K562 (cell line): ENCODE results near the gene SEPHS2. TPM values are rescaled to one million over a fixed set of nuclear protein-coding genes. Genes with fewer than 3 reads are reported as not detected.
A peak's percentile ranks its signal among the peaks of the same experiment; 100 is the strongest.

ENCODE experiments used
- CSDE1 ChIP-seq, 2 experiments: fragments of 450-650 bp; IDR thresholded peaks; 2 replicates each; pipeline ENCODE4 v1.6.1; 2016; ENCODE audit warnings: mild to moderate bottlenecking in 1 of 2
- ESRRB ChIP-seq: fragments of 250-450 bp; sonication (Bioruptor Pico); IDR thresholded peaks from 2 replicates; pipeline ENCODE4 v1.5.0; 2020; ENCODE audit warnings: mild to moderate bottlenecking, moderate library complexity, borderline replicate concordance
- KLF13 ChIP-seq: fragments of 450-650 bp; IDR thresholded peaks from 2 replicates; pipeline ENCODE4 v1.6.1; 2016; ENCODE audit warnings: missing genetic modification characterization, low read depth, mild to moderate bottlenecking, missing compliant biosample characterization, moderate library complexity, borderline replicate concordance
- WHSC1 ChIP-seq: IDR thresholded peaks from one replicate; pipeline ENCODE4 v1.6.1; 2012; ENCODE audit warnings: low read length, control low read depth, inconsistent platforms
- ZFP1 ChIP-seq: fragments of 450-650 bp; formaldehyde crosslinking; IDR thresholded peaks from 2 replicates; pipeline ENCODE4 v1.4.0; 2020; ENCODE audit warnings: mild to moderate bottlenecking, mixed read lengths
- polyA plus RNA-seq, 8 experiments: library from polyadenylated mRNA; depleted of rRNA in 4 of 8; stranded (reverse) in 5 of 8; unstranded in 3 of 8; fragments of >200 nt; fragmentation: Nextera tagmentation in 2 of 8; fragmentation: Illumina TruSeq in 1 of 8; extraction: Ambion mirVana in 2 of 8; extraction: Trizol in 1 of 8; gene quantifications; 2 replicates each; pipeline versions ENCODE4 v1.2.1 to v1.2.3, GENCODE V29; 2011 to 2014; ENCODE audit warnings: inconsistent platforms in 1 of 8, missing spikeins in 1 of 8
- total RNA-seq, 7 experiments: library from RNA; depleted of rRNA in 6 of 7; stranded (reverse); fragments of >200 nt in 6 of 7; fragmentation: Illumina TruSeq in 2 of 7; extraction: Trizol in 2 of 7; gene quantifications; 2 replicates each; pipeline versions ENCODE4 v1.2.1 to v1.2.3, GENCODE V29; 2011 to 2021; ENCODE audit warnings: low replicate concordance in 1 of 7
- TF ChIP-seq, protein P1 (sequence below): sonication (generic); formaldehyde crosslinking; IDR thresholded peaks from 2 replicates; pipeline ENCODE4 v1.8.1; 2023; ENCODE audit warnings: mild to moderate bottlenecking, missing genetic modification reagents, moderate library complexity
- TF ChIP-seq, protein P2 (sequence below), 2 experiments: fragments of 450-650 bp; IDR thresholded peaks; 2 replicates each; pipeline ENCODE4 v1.6.1; 2016; ENCODE audit warnings: mild to moderate bottlenecking in 2 of 2, borderline replicate concordance in 1 of 2, low read depth in 1 of 2, moderate library complexity in 1 of 2
- TF ChIP-seq, protein P3 (sequence below): fragments of 450-650 bp; IDR thresholded peaks from 2 replicates; pipeline ENCODE4 v1.6.1; 2016; ENCODE audit warnings: mild to moderate bottlenecking
- TF ChIP-seq, protein P4 (sequence below), 2 experiments: fragments of 450-650 bp; IDR thresholded peaks; 2 replicates each; pipeline ENCODE4 v1.6.1; 2016
- TF ChIP-seq, protein P5 (sequence below): fragments of 250-450 bp; sonication (Bioruptor Pico); IDR thresholded peaks from 2 replicates; pipeline ENCODE4 v1.5.0; 2022; ENCODE audit warnings: mild to moderate bottlenecking

The SEPHS2 gene
- total and polyA plus RNA-seq, 9 of the 15 experiments (the other 6 are each of a cell fraction or from before 2014, with no cell fraction given) = 20.9 to 90.6 (median 43.4) TPM

DNA sequence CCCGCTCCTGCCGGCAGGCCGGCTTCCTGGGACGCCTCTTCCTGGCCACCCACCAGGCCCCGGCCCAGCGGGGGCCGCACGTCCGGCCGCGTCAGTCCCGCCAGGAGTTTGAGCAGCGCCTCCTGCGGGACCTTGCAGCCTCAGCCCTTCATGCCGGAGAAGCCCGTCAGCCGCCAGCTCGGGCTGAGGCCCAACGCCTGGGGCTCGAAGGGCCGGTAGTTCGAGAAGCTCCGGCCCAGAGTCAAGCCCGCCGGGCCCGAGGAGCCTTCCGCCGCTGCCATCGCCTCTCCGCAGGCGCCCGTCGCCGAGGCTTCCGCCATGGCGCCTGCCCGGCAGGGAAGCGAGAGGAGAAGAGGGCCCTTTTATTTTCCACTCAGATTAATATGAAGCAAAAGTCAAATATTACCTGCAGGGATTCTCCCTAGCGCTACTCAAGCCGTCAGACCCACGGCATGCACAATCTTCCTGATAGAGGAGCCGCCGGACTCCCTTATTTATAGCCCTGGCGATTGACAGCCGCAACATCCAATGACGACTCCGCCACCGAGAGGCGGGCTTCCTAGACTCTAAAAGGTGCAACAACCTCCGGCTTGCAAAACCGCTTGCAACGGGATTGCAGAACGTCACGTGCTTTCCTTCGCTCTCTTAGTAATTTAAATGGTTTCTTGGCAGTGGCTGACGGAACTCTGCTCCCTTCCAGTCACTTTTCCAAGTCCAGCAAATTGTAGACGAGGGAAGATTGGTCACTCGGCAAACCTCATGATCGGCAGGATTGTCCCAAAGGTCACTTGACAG, at the start of gene SEPHS2 (continued):
- TF ChIP-seq, protein P1, sequence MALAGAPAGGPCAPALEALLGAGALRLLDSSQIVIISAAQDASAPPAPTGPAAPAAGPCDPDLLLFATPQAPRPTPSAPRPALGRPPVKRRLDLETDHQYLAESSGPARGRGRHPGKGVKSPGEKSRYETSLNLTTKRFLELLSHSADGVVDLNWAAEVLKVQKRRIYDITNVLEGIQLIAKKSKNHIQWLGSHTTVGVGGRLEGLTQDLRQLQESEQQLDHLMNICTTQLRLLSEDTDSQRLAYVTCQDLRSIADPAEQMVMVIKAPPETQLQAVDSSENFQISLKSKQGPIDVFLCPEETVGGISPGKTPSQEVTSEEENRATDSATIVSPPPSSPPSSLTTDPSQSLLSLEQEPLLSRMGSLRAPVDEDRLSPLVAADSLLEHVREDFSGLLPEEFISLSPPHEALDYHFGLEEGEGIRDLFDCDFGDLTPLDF (CRISPR knock-in tag) = no peak
- no peak for TF ChIP-seq ZFP1
- TF ChIP-seq, protein P2, sequence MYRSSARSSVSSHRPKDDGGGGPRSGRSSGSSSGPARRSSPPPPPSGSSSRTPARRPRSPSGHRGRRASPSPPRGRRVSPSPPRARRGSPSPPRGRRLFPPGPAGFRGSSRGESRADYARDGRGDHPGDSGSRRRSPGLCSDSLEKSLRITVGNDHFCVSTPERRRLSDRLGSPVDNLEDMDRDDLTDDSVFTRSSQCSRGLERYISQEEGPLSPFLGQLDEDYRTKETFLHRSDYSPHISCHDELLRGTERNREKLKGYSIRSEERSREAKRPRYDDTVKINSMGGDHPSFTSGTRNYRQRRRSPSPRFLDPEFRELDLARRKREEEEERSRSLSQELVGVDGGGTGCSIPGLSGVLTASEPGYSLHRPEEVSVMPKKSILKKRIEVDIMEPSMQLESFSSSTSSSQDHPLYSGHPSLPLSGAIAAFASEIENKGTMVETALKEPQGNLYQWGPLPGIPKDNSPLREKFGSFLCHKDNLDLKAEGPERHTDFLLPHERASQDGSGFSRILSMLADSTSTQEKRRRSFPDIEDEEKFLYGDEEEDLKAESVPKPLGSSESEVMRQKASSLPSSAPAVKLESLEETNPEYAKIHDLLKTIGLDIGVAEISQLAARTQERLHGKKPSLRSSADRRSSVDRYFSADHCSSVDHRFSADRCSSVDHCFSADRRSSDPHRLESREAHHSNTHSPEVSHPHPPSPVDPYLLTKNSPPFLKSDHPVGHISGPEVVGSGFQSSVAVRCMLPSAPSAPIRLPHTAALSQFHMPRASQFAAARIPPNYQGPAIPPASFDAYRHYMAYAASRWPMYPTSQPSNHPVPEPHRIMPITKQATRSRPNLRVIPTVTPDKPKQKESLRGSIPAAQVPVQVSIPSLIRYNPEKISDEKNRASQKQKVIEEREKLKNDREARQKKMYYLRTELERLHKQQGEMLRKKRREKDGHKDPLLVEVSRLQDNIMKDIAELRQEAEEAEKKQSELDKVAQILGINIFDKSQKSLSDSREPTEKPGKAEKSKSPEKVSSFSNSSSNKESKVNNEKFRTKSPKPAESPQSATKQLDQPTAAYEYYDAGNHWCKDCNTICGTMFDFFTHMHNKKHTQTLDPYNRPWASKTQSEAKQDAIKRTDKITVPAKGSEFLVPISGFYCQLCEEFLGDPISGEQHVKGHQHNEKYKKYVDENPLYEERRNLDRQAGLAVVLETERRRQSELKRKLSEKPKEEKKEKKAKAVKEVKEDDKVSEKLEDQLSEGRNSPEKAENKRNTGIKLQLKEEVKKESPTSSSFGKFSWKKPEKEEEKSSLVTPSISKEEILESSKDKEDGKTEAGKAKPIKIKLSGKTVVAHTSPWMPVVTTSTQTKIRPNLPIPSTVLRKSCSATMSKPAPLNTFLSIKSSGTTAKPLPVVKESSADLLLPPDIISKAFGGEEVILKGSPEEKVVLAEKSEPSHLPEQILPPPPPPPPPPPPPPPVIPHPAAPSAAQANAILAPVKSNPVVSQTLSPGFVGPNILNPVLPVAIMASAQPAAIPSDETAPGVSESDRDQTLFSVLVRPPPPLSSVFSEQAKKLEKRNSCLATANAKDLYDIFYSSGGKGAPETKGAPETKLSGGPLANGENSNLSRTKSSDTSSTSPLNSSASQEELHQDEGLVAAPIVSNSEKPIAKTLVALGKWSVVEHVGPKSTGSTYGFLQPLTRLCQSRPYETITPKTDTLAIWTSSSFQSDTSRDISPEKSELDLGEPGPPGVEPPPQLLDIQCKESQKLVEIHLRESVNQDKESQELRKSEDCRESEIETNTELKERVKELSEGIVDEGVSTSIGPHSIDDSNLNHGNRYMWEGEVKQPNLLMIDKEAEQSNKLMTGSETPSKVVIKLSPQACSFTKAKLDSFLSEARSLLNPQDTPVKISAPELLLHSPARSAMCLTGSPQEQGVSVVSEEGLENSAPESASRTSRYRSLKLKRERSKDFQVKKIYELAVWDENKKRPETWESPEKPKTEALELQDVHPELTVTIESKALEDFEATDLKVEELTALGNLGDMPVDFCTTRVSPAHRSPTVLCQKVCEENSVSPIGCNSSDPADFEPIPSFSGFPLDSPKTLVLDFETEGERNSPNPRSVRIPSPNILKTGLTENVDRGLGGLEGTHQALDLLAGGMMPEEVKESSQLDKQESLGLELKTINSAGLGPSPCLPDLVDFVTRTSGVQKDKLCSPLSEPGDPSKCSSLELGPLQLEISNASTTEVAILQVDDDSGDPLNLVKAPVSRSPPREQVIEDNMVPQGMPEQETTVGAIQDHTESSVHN (IDR thresholded peaks at IDR 0.05; ENCODE audit: borderline replicate concordance in 1 of 2, low read depth in 1 of 2) = 0 out of 4 replicates have a peak, but pooled peaks of 1 of the 2 experiments have one; percentile 60
- TF ChIP-seq, protein P3, sequence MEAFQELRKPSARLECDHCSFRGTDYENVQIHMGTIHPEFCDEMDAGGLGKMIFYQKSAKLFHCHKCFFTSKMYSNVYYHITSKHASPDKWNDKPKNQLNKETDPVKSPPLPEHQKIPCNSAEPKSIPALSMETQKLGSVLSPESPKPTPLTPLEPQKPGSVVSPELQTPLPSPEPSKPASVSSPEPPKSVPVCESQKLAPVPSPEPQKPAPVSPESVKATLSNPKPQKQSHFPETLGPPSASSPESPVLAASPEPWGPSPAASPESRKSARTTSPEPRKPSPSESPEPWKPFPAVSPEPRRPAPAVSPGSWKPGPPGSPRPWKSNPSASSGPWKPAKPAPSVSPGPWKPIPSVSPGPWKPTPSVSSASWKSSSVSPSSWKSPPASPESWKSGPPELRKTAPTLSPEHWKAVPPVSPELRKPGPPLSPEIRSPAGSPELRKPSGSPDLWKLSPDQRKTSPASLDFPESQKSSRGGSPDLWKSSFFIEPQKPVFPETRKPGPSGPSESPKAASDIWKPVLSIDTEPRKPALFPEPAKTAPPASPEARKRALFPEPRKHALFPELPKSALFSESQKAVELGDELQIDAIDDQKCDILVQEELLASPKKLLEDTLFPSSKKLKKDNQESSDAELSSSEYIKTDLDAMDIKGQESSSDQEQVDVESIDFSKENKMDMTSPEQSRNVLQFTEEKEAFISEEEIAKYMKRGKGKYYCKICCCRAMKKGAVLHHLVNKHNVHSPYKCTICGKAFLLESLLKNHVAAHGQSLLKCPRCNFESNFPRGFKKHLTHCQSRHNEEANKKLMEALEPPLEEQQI = no peak
- no peak for TF ChIP-seq ESRRB (CRISPR knock-in tag)
- TF ChIP-seq CSDE1 (IDR thresholded peaks at IDR 0.05) = no peak
- TF ChIP-seq WHSC1 = no peak
- TF ChIP-seq, protein P4, sequence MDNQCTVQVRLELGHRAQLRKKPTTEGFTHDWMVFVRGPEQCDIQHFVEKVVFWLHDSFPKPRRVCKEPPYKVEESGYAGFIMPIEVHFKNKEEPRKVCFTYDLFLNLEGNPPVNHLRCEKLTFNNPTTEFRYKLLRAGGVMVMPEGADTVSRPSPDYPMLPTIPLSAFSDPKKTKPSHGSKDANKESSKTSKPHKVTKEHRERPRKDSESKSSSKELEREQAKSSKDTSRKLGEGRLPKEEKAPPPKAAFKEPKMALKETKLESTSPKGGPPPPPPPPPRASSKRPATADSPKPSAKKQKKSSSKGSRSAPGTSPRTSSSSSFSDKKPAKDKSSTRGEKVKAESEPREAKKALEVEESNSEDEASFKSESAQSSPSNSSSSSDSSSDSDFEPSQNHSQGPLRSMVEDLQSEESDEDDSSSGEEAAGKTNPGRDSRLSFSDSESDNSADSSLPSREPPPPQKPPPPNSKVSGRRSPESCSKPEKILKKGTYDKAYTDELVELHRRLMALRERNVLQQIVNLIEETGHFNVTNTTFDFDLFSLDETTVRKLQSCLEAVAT (IDR thresholded peaks at IDR 0.05) = no peak; a peak in 3 of 4 replicates
- TF ChIP-seq, protein P5, sequence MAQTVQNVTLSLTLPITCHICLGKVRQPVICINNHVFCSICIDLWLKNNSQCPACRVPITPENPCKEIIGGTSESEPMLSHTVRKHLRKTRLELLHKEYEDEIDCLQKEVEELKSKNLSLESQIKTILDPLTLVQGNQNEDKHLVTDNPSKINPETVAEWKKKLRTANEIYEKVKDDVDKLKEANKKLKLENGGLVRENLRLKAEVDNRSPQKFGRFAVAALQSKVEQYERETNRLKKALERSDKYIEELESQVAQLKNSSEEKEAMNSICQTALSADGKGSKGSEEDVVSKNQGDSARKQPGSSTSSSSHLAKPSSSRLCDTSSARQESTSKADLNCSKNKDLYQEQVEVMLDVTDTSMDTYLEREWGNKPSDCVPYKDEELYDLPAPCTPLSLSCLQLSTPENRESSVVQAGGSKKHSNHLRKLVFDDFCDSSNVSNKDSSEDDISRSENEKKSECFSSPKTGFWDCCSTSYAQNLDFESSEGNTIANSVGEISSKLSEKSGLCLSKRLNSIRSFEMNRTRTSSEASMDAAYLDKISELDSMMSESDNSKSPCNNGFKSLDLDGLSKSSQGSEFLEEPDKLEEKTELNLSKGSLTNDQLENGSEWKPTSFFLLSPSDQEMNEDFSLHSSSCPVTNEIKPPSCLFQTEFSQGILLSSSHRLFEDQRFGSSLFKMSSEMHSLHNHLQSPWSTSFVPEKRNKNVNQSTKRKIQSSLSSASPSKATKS = no peak
- TF ChIP-seq KLF13 (tag) = no peak
